ENCODE results near the gene IL10RB.

GRCh38 chr21:33302796-33303195, 36.6 kb downstream of the IL10RB start:
- no peak for TF ChIP-seq POLR2A (IDR thresholded peaks at IDR 0.05; ENCODE audit: low read depth, low read length)
- no peak for TF ChIP-seq POLR2AphosphoS5 (IDR thresholded peaks at IDR 0.05; ENCODE audit: low read depth, low read length)
- TF ChIP-seq TAF1 (IDR thresholded peaks at IDR 0.05; ENCODE audit: borderline replicate concordance, low read depth, low read length) = no peak

All from GM12892 (cell line).